Endothelial cell of umbilical vein (primary cell): ENCODE results near the gene BRCA1. TPM values are rescaled to one million over a fixed set of nuclear protein-coding genes. Genes with fewer than 3 reads are reported as not detected.

ENCODE experiments used
- BruUV-seq: library from RNA; stranded (reverse); fragments of 400-500 nt; replicated peaks from 2 replicates; lab custom pipeline; 2021; lab: Mats Ljungman, UMichigan
- CTCF ChIA-PET: fragments of 300-600, 350-600 bp; sonication (Branson Sonifier 250); formaldehyde crosslinking; loops from one replicate; lab custom pipeline; 2021; ENCODE audit warnings: antibody characterized with exemption, inconsistent platforms; lab: Charles Lee
- POLR2A ChIA-PET: fragments of 300-600, 350-600 bp; sonication (Branson Sonifier 250); formaldehyde crosslinking; loops from one replicate; lab custom pipeline; 2021; ENCODE audit warnings: antibody characterized with exemption, inconsistent platforms; lab: Charles Lee
- DNase-seq: peaks from one replicate; pipeline ENCODE4 v3.0.0-alpha.2; 2011; ENCODE audit warnings: low read depth, low spot score
- FAIRE-seq: peaks from 2 replicates; lab custom pipeline; 2011; peaks lifted over from hg19 to GRCh38; lab: Jason Lieb, UNC
- H2AFZ ChIP-seq: 2 replicates; pipeline ENCODE4 v1.6.0; 2012; ENCODE audit warnings: low read depth, low read length, control low read depth, inconsistent platforms
- H3K27ac ChIP-seq: 2 replicates; pipeline ENCODE4 v1.5.1; 2011; ENCODE audit warnings: low read depth, mild to moderate bottlenecking, control low read depth, low read length, moderate library complexity; ENCODE audit not compliant: insufficient read depth
- H3K27me3 ChIP-seq, 2 experiments: 2 replicates each; pipeline versions ENCODE4 v1.6.0 to v1.6.1; 2011; ENCODE audit warnings: low read length in 2 of 2, mixed read lengths in 1 of 2; ENCODE audit not compliant: control insufficient read depth in 2 of 2, insufficient read depth in 2 of 2
- H3K36me3 ChIP-seq, 2 experiments: 2 replicates in 1 of 2; 3 replicates in 1 of 2; pipeline ENCODE4 v1.5.1; 2011; ENCODE audit warnings: low read length in 2 of 2, mild to moderate bottlenecking in 1 of 2, moderate library complexity in 1 of 2; ENCODE audit not compliant: control insufficient read depth in 2 of 2, insufficient read depth in 2 of 2; ENCODE audit errors: extremely low read depth in 1 of 2
- H3K4me1 ChIP-seq: 3 replicates; pipeline ENCODE4 v1.5.1; 2011; ENCODE audit warnings: mild to moderate bottlenecking, low read length; ENCODE audit not compliant: control insufficient read depth, insufficient read depth; ENCODE audit errors: extremely low read depth
- H3K4me2 ChIP-seq: 2 replicates; pipeline ENCODE4 v1.6.1; 2011; ENCODE audit warnings: low read length, control low read depth, mixed read lengths; ENCODE audit not compliant: insufficient read depth
- H3K4me3 ChIP-seq, 3 experiments: fragments of 200-600 bp in 1 of 3; sonication (generic), shearing (Covaris generic) in 1 of 3; replicated peaks in 1 of 3; 2 replicates each; pipeline ENCODE4 v1.5.1; 2011 to 2016; ENCODE audit warnings: control low read depth in 3 of 3, low read length in 3 of 3, mild to moderate bottlenecking in 2 of 3, inconsistent platforms in 1 of 3, low read depth in 1 of 3, moderate library complexity in 1 of 3; ENCODE audit not compliant: insufficient read depth in 1 of 3
- H3K79me2 ChIP-seq: 2 replicates; pipeline ENCODE4 v1.6.0; 2012; ENCODE audit warnings: low read length, inconsistent platforms; ENCODE audit not compliant: control insufficient read depth, insufficient read depth
- H3K9ac ChIP-seq: replicated peaks from 2 replicates; pipeline ENCODE3; 2011; ENCODE audit warnings: low read length, control low read depth; ENCODE audit not compliant: insufficient read depth; ENCODE audit errors: extremely low read depth
- H3K9me1 ChIP-seq: replicated peaks from 3 replicates; pipeline ENCODE4 v1.6.0; 2011; ENCODE audit warnings: mild to moderate bottlenecking, low read length; ENCODE audit not compliant: control insufficient read depth, insufficient read depth; ENCODE audit errors: extremely low read depth
- H3K9me3 ChIP-seq: replicated peaks from 2 replicates; pipeline ENCODE4 v1.5.1; 2012; ENCODE audit warnings: low read length, inconsistent platforms; ENCODE audit not compliant: control insufficient read depth, insufficient read depth
- H4K20me1 ChIP-seq: replicated peaks from 2 replicates; pipeline ENCODE3; 2011; ENCODE audit warnings: mild to moderate bottlenecking, low read length; ENCODE audit not compliant: control insufficient read depth, insufficient read depth; ENCODE audit errors: extremely low read depth
- CTCF ChIP-seq, 2 donors: IDR thresholded peaks; 1 replicate in 1 of 2; 2 replicates in 1 of 2; pipeline ENCODE4 v1.5.1; 2011; ENCODE audit warnings: low read length in 2 of 2, mild to moderate bottlenecking in 2 of 2, moderate library complexity in 2 of 2, control low read depth in 1 of 2, inconsistent platforms in 1 of 2, low read depth in 1 of 2; ENCODE audit not compliant: insufficient read depth in 1 of 2; ENCODE audit errors: extremely low read depth in 1 of 2
- EZH2 ChIP-seq: IDR thresholded peaks from 2 replicates; pipeline ENCODE4 v1.6.1; 2012; ENCODE audit warnings: borderline replicate concordance, low read depth, mild to moderate bottlenecking, moderate library complexity, low read length, inconsistent platforms; ENCODE audit not compliant: severe bottlenecking
- FOS ChIP-seq: IDR thresholded peaks from 2 replicates; pipeline ENCODE4 v1.6.1; 2011; ENCODE audit warnings: mild to moderate bottlenecking, low read length, moderate library complexity, borderline replicate concordance; ENCODE audit not compliant: insufficient read depth
- GATA2 ChIP-seq: IDR thresholded peaks from 2 replicates; pipeline ENCODE4 v1.7.0; 2011; ENCODE audit warnings: low read depth, mild to moderate bottlenecking, moderate library complexity, mixed read lengths, low read length; ENCODE audit not compliant: insufficient read length, insufficient read depth
- JUN ChIP-seq: IDR thresholded peaks from 2 replicates; pipeline ENCODE4 v1.6.1; 2011; ENCODE audit warnings: borderline replicate concordance, low read depth; ENCODE audit not compliant: insufficient read length, insufficient read depth
- MAX ChIP-seq: IDR thresholded peaks from 2 replicates; pipeline ENCODE4 v1.6.1; 2011; ENCODE audit not compliant: insufficient read depth, insufficient read length
- MYC ChIP-seq: IDR thresholded peaks from one replicate; pipeline ENCODE4 v1.6.1; 2011; ENCODE audit warnings: mild to moderate bottlenecking, low read depth, low read length
- POLR2A ChIP-seq: IDR thresholded peaks from 2 replicates; pipeline ENCODE4 v1.6.1; 2012; ENCODE audit warnings: low read depth, mild to moderate bottlenecking, control low read depth, low read length
- POLR2AphosphoS5 ChIP-seq: IDR thresholded peaks from 2 replicates; pipeline ENCODE4 v1.6.1; 2012; ENCODE audit warnings: low read depth, mild to moderate bottlenecking, control low read depth, low read length, moderate library complexity; ENCODE audit not compliant: insufficient read depth
- dilution Hi-C: fragments of 300-500 bp; cut with MboI; formaldehyde crosslinking; loops from one replicate; pipeline ENCODE4 v1.15.0; 2019; ENCODE audit warnings: low sequenced_read_pairs; ENCODE audit not compliant: extremely low pct_ligation_motif_present
- intact Hi-C: fragments of 100-400 bp; cut with micrococcal nuclease; formaldehyde crosslinking; loops from one replicate; pipeline ENCODE4 v1.10.0; 2022
- polyA plus RNA-seq, 4 experiments: library from polyadenylated mRNA; depleted of rRNA in 3 of 4; stranded (reverse) in 3 of 4; unstranded in 1 of 4; fragments of >200 nt; gene quantifications; 2 replicates each; pipeline versions ENCODE4 v1.2.1 to v1.2.3, GENCODE V29; 2011 to 2012; ENCODE audit warnings: missing spikeins in 1 of 4
- total RNA-seq: library from RNA; stranded (reverse); gene quantifications from 2 replicates; pipeline ENCODE4 v1.2.3, GENCODE V29; 2021

Gene BRCA1
- total and polyA plus RNA-seq, 2 donors (not counting 3 experiments of a cell fraction or from before 2014, with no cell fraction given), result 14.3 to 29.0 TPM

DNA sequence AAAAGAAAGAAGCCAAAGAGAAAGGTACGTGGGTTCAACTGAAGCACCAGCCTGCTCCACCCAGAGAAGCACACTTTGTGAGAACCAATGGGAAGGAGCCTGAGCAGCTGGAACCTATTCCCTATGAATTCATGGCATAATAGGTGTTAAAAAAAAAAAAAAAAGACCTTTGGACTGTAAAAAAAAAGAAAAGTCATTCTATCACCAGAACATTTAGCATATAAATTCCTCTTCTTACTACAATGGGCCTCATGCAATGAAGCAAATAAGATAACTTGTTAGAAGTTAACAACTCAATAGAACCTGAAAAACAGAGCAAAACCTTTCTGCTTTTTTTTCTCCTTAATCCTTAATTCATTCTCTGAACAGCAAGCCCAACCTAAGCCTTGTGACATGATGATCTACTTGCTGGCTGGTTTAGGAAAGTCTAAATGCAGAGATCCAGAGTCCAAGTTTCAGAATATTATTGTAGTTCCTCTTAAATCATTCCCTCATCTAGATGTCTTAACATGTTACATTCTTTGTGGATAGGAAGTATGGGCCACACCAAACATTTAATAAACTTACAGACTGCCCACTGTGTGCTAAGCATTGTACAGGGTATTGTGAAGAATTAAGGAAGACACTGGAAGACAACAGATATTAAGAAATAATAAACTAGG is 45.4 kb downstream of the BRCA1 start:
- Histone ChIP-seq H3K9me3 (no peaks in the 10 kb centered on the region), H3K9ac (no peak overlapping the region), H4K20me1 (no peaks in the 10 kb centered on the region), H3K27me3 (no peaks in the 10 kb centered on the region), H3K4me3 (no peak overlapping the region), H2AFZ (no peak overlapping the region), H3K79me2 (no peaks in the 10 kb centered on the region), H3K36me3 (peaks cover 0 to 4% of the 10 kb centered on the region in 2 experiments), H3K9me1 (no peaks in the 10 kb centered on the region), H3K4me2 (no peak overlapping the region), H3K4me1 (no peaks in the 10 kb centered on the region), H3K27ac (no peak overlapping the region)
- dilution Hi-C loops (no loop called here), intact Hi-C loops (no loop called here)
- no peak for TF ChIP-seq GATA2
- TF ChIP-seq POLR2AphosphoS5, result no peak
- no peak for TF ChIP-seq EZH2
- TF ChIP-seq CTCF (IDR thresholded peaks at IDR 0.05; ENCODE audit: extremely low read depth in 1 of 2, insufficient read depth in 1 of 2, low read depth in 1 of 2, low read length in 2 of 2), result no peak
- TF ChIP-seq FOS, result no peak
- no peak for TF ChIP-seq MYC
- TF ChIP-seq POLR2A, result no peak
- TF ChIP-seq JUN, result no peak
- TF ChIP-seq MAX, result no peak
- ChIA-PET CTCF (no interaction called here), POLR2A (no interaction called here)
- FAIRE-seq (no peak), DNase-seq (no peak)
- no TSS peak for BruUV-seq
